Immature natural killer cell (primary cell): Measurements from ENCODE around the gene RNF133. TPM values are rescaled to one million over a fixed set of nuclear protein-coding genes. Genes with fewer than 3 reads are reported as not detected.

ENCODE experiments used
- DNase-seq, 3 donors: peaks; one replicate each; pipeline ENCODE4 v3.0.0; 2022; ENCODE audit warnings: mixed read lengths in 1 of 3
- H3K27ac Mint-ChIP-seq, 6 donors: one replicate each; pipeline ENCODE4 v1.8.0; 2020; ENCODE audit warnings: mixed read lengths in 6 of 6, mild to moderate bottlenecking in 5 of 6, inconsistent platforms in 4 of 6, moderate library complexity in 3 of 6
- H3K27me3 Mint-ChIP-seq, 3 donors: one replicate each; pipeline ENCODE4 v1.8.0; 2020 to 2021; ENCODE audit warnings: low read depth in 3 of 3, mild to moderate bottlenecking in 3 of 3, mixed read lengths in 3 of 3, moderate library complexity in 3 of 3, inconsistent platforms in 1 of 3
- H3K36me3 Mint-ChIP-seq, 3 donors: one replicate each; pipeline ENCODE4 v1.8.0; 2020; ENCODE audit warnings: mixed read lengths in 3 of 3, inconsistent platforms in 2 of 3, mild to moderate bottlenecking in 2 of 3
- H3K4me1 Mint-ChIP-seq, 2 donors: one replicate each; pipeline ENCODE4 v1.8.0; 2020; ENCODE audit warnings: inconsistent platforms in 2 of 2, mild to moderate bottlenecking in 2 of 2, mixed read lengths in 2 of 2, moderate library complexity in 1 of 2
- H3K4me3 Mint-ChIP-seq, 5 donors: one replicate each; pipeline ENCODE4 v1.8.0; 2020; ENCODE audit warnings: mild to moderate bottlenecking in 5 of 5, mixed read lengths in 5 of 5, inconsistent platforms in 3 of 5, moderate library complexity in 3 of 5
- H3K9me3 Mint-ChIP-seq, 6 donors: one replicate each; pipeline ENCODE4 v1.8.0; 2020; ENCODE audit warnings: mild to moderate bottlenecking in 6 of 6, mixed read lengths in 6 of 6, inconsistent platforms in 4 of 6, moderate library complexity in 3 of 6
- polyA plus RNA-seq, 3 donors: library from polyadenylated mRNA; unstranded; fragments of 300-500 nt; fragmentation: Illumina TruSeq; gene quantifications; one replicate each; pipeline ENCODE4 v1.2.3, GENCODE V29; 2021

Gene RNF133
- polyA plus RNA-seq, 3 donors from 2014 or later: not detected

DNA sequence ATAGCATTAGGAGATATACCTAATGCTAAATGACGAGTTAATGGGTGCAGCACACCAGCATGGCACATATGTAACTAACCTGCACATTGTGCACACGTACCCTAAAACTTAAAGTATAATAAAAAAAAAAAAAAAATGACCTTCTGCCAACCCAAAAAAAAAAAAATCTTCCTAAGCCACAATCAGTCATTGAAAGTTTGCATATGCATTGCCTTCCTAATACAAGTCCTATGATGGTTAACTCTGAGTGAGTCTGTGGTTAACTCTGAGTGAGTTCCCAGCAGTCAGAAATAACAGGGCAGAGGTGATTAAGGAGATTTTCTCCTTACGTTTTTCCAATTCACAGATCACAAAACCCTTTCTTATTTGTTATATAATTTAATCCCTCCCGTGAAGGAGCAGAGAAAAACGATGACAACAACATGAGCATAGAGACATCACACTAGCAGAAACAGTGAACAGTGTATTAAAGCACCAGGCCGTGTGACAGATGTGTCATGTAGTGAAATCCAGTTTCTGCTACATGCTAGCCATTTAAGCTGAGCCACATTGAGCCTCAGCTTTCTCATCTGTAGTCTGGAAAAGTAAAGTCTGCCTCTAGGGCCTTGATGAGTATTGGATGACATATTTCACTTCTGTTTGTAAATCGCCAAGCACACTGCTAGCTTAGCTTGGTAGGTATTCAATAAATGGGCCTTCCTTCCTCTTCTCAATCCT is 11.2 kb upstream of the RNF133 start:
- H3K27me3 Mint-ChIP-seq: no peaks in the 10 kb centered on the region
- peaks cover 0 to 28% (median 14%) of the 10 kb centered on the region in 6 donors for H3K9me3 Mint-ChIP-seq
- no peaks in the 10 kb centered on the region for H3K36me3 Mint-ChIP-seq
- no peak overlapping the region for H3K4me3 Mint-ChIP-seq
- H3K4me1 Mint-ChIP-seq: no peaks in the 10 kb centered on the region
- H3K27ac Mint-ChIP-seq: no peak overlapping the region
- no peak for DNase-seq

DNA sequence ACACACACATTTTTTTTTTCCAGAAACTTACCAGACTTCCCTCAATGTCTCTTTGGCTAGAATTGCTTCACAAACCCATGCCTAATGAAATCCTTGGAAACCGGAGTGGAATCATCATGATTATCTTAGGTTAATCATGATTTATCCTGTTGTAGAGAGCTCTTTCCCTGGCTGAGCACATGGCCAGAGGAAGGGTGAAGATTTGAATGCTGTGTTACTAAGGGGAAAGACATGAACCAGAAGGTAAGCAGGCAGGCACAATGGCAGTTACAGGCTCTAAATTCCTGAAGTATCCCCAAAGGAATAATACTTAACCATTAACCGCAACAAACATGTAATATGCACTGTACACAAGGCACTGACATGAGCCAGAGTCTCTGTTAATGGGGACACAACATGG is 7.9 kb upstream of the RNF133 start:
- H3K9me3 Mint-ChIP-seq: peaks cover 7 to 31% (median 8%) of the 10 kb centered on the region in 6 donors
- H3K36me3 Mint-ChIP-seq: no peaks in the 10 kb centered on the region
- no peak for DNase-seq
- peaks cover 0 to 2% (median 0%) of the 10 kb centered on the region in 3 donors for H3K27me3 Mint-ChIP-seq
- H3K4me1 Mint-ChIP-seq: no peaks in the 10 kb centered on the region
- H3K4me3 Mint-ChIP-seq: no peak overlapping the region
- no peak overlapping the region for H3K27ac Mint-ChIP-seq

DNA sequence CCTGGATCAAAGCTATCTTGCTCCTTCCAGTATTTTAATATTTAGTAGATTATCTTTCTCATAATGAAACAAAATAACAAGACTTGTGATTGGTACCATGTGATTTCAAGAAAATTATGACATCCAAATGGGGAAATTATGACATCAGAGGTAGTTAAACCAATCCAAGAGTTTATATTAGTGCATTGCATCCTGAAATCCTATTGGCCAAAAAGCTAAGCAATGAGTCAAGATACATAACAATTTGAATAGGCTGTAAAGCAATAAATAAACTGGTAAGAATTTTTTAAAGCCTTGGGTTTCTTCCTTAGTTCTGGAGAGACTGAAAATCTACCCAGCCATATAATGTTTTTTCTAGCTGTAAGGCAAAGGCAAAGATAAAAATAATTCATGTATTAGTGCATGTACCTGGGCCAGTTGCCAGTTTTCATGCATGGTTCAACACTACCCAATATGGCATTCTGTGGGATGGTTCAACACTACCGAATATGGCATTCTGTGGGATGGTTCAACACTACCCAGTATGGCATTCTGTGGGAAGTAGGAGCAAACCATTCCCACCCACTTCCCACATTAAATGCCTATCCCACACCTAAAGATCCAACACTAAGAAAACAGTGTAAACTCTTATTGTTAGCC is 4.1 kb upstream of the RNF133 start, which contains the start of gene RNF148:
TSS of gene RNF148 (minus strand) at position 51 of the 639 bp plus-strand sequence. CDS start 172 bp downstream, outside the sequence.
- peaks cover 10 to 39% (median 13%) of the 10 kb centered on the region in 6 donors for H3K9me3 Mint-ChIP-seq
- DNase-seq: no peak
- no peak within 1 kb of the TSS for H3K27ac Mint-ChIP-seq
- no peaks in the 10 kb centered on the region for H3K36me3 Mint-ChIP-seq
- H3K4me1 Mint-ChIP-seq: no peaks in the 10 kb centered on the region
- no peak within 1 kb of the TSS for H3K4me3 Mint-ChIP-seq
- peaks cover 0 to 2% (median 0%) of the 10 kb centered on the region in 3 donors for H3K27me3 Mint-ChIP-seq

DNA sequence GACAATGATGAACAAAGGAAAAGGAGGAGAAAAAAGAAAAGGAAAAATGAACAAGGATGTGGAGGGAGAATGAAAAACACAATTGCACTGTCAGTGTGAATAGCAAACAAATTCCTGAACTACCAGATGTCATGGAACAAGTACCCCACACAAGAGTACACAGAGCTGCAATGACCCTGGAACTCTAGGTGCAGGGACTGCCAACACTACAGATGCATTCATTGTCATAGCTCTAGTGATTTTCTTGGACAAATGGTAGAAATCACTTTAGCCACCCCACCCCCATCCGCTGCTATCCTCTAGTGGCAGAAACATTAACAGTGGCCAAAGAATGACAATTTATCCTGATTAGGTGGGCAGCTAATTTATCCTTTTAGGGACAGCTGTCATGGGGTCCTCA is 3.1 kb downstream of the RNF133 start:
- peaks cover 8 to 32% (median 21%) of the 10 kb centered on the region in 6 donors for H3K9me3 Mint-ChIP-seq
- no peak overlapping the region for H3K27ac Mint-ChIP-seq
- no peaks in the 10 kb centered on the region for H3K27me3 Mint-ChIP-seq
- DNase-seq: no peak
- H3K4me1 Mint-ChIP-seq: no peaks in the 10 kb centered on the region
- no peak overlapping the region for H3K4me3 Mint-ChIP-seq
- H3K36me3 Mint-ChIP-seq: peaks cover 0 to 6% (median 0%) of the 10 kb centered on the region in 3 donors

DNA sequence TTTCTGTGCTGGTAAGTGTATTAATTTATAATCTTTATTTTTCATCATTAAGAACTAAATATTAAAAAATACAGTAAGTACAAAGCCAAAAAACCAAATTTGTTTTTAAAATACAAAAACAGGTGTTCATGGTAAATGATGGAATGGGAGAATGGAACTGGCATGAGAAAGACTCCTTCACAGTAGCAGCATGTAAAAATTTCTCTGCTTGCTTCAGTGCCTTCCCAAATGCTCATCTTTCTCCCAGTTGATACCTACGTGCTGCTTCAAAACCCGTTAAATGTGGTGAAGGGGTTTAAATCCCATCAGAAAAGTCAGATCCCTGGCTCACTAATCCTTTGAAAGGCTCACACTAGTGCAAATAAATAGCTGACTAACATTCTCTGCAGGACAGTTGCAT is 4.2 kb downstream of the RNF133 start:
- Mint-ChIP-seq H3K9me3 (peaks cover 9 to 24% (median 16%) of the 10 kb centered on the region in 6 donors), H3K27me3 (no peaks in the 10 kb centered on the region), H3K36me3 (peaks cover 0 to 6% (median 0%) of the 10 kb centered on the region in 3 donors), H3K4me3 (no peak overlapping the region), H3K4me1 (no peaks in the 10 kb centered on the region), H3K27ac (no peak overlapping the region)
- DNase-seq: no peak

DNA sequence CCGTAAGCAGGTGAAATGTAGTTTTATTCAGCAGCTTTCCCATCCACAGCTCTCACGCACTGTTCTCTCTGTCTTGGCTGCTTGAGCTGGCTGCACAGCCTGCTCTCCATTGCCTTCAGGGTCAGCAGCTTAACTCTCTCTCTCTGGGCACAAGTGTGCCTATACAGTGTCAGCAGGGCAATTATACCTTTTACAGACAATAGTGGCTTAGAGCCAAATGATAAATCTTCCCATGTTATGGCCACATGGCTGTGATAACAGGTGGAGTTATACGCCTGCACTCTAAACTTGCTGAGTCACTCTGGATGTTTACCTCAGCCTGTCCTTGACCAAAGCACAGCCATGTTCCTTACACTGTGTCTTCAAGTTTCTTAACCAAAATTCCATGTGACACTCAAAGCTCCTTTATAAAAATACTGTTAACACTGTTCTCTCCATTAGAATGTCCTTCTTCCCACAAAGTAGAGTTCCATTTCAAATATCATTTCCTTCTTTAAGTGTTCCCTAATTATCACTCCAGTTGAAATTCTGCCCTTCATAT is 6.1 kb downstream of the RNF133 start:
- H3K27ac Mint-ChIP-seq: no peak overlapping the region
- no peaks in the 10 kb centered on the region for H3K4me1 Mint-ChIP-seq
- peaks cover 0 to 6% (median 0%) of the 10 kb centered on the region in 3 donors for H3K36me3 Mint-ChIP-seq
- H3K4me3 Mint-ChIP-seq: no peak overlapping the region
- H3K9me3 Mint-ChIP-seq: peaks cover 9 to 18% (median 12%) of the 10 kb centered on the region in 6 donors
- peaks cover 0 to 2% (median 0%) of the 10 kb centered on the region in 3 donors for H3K27me3 Mint-ChIP-seq
- no peak for DNase-seq

DNA sequence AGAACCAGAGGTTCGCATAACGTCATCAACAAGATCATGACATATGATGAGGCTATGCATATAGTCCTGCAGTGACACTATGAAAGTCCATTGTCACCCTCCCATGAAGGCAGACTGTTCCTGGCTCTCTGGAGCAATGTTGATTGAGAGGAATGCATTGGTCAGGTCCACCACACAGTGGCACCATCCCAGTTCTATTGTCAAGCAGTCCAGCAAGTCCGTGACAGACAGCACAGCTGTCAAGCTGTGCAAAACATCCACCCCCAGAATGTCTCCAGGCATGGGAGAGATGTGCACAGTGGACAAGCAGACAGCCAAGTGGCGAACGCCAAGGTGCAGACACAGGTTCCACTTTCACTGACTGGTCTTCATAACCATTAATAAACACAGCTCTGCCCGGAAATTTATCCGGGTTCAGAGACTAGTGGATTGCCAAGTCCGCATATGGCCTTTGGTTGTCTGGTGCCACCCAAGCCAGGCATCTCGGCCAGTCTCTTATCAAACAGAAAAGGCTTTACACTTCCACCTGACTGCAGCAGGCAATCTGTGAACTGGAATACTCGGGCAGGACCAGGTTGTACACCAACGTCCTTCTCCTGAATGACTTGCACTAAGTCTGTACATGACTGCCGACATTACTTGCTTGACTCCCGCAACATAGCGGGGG is 7.2 kb downstream of the RNF133 start:
- Mint-ChIP-seq H3K9me3 (peaks cover 9 to 20% (median 12%) of the 10 kb centered on the region in 6 donors), H3K27me3 (peaks cover 0 to 2% (median 0%) of the 10 kb centered on the region in 3 donors), H3K4me1 (no peaks in the 10 kb centered on the region), H3K36me3 (peaks cover 0 to 6% (median 0%) of the 10 kb centered on the region in 3 donors), H3K27ac (no peak overlapping the region), H3K4me3 (no peak overlapping the region)
- no peak for DNase-seq

DNA sequence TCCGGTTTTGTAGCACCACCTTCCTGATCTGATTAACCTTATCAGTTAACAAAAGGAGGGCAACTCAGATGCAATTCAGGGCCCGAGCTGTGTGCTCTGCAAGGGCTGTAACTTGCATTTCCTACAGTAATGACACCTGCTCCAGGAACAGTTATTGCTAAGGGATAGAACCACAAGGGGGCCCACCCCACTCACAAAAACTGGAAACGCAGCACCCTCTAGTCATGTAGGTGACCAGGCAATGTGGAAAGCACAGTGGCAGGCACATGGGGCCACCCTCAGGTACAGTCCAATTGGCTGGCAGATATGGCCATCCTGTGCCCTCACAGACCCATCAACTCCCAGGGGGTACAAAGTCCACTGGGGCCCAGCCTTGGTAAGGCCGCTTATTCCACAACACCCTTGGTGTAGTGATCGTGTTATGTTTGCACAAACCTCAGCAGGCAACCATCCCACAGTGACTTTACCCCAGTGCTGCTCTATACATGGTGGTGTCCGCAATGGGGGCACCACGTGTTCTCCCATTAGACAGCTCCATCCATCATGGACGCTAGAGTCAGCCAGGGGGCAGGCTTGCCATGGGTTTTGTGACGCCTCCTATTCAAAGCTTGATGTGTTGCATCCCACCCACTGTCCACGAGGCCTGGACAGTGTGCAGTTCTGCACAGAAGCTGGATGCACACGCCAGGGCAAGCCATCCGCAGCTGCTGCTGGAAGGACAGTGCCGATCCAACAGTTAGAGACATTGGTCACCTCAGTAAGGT is 9.4 kb downstream of the RNF133 start:
- peaks cover 7 to 16% (median 12%) of the 10 kb centered on the region in 6 donors for H3K9me3 Mint-ChIP-seq
- no peak for DNase-seq

DNA sequence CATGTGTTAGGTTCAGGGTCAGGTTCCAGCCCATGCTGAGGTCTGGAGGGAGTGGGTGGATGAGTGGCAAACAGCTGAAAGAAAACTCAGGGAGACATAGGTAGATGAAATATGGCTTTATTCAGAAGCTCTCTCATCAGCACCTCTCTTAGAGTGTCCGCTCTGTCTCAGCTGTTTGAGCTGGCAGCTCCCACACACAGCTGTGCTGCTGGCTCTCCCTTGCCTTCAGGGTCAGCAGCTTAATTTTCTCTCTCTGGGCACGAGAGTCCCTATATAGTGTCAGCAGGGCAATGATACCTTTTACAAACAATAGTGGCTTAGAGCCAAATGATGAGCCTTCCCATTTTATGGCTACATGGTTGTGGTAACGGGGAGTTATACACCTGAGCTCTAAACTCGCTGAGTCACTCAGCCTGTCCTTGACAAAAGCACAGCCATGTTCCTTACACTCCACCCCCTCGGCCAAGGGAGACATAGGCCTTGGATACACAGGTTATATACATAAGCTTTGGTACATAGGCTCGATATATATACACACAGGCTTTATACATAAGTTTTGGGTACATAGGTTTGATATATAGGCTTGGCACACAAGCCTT is 10.4 kb downstream of the RNF133 start:
- no peaks in the 10 kb centered on the region for H3K4me1 Mint-ChIP-seq
- H3K9me3 Mint-ChIP-seq: peaks cover 2 to 11% (median 8%) of the 10 kb centered on the region in 6 donors
- peaks cover 0 to 6% (median 0%) of the 10 kb centered on the region in 3 donors for H3K36me3 Mint-ChIP-seq
- H3K4me3 Mint-ChIP-seq: no peak overlapping the region
- no peak overlapping the region for H3K27ac Mint-ChIP-seq
- no peak for DNase-seq
- H3K27me3 Mint-ChIP-seq: peaks cover 0 to 2% (median 2%) of the 10 kb centered on the region in 3 donors

More for the DNA sequence above, 9.4 kb downstream of the RNF133 start:
- Mint-ChIP-seq H3K27ac (no peak overlapping the region), H3K27me3 (peaks cover 0 to 2% (median 2%) of the 10 kb centered on the region in 3 donors), H3K36me3 (peaks cover 0 to 6% (median 0%) of the 10 kb centered on the region in 3 donors), H3K4me1 (no peaks in the 10 kb centered on the region), H3K4me3 (no peak overlapping the region)

DNA sequence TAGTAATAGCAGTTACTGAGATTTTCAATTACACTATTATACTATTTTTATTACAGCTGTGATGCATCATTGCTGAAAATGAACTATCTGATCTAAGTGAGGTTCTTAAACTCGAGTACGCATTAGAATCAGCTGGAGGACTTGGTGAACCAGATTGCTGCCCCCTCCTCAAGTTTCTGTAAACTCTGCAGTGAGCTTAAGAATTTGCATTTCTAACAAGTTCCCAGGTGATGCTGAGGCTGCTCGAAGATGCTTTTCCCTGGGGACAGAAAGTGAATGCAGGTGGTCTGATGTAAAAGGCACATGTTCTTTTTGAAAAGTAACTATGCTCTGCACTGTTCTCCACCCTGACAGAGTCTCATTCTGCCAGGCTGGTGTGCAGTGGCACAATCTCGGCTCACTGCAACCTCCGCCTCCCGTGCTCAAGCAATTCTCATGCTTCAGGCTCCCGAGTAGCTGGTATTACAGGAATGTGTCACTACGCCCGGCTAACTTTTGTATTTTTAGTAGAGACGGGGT is 12.5 kb downstream of the RNF133 start:
- H3K36me3 Mint-ChIP-seq: no peaks in the 10 kb centered on the region
- H3K27ac Mint-ChIP-seq: no peak overlapping the region
- no peak overlapping the region for H3K4me3 Mint-ChIP-seq
- no peaks in the 10 kb centered on the region for H3K4me1 Mint-ChIP-seq
- no peak for DNase-seq
- peaks cover 0 to 2% (median 2%) of the 10 kb centered on the region in 3 donors for H3K27me3 Mint-ChIP-seq
- H3K9me3 Mint-ChIP-seq: peaks cover 0 to 26% (median 4%) of the 10 kb centered on the region in 6 donors

DNA sequence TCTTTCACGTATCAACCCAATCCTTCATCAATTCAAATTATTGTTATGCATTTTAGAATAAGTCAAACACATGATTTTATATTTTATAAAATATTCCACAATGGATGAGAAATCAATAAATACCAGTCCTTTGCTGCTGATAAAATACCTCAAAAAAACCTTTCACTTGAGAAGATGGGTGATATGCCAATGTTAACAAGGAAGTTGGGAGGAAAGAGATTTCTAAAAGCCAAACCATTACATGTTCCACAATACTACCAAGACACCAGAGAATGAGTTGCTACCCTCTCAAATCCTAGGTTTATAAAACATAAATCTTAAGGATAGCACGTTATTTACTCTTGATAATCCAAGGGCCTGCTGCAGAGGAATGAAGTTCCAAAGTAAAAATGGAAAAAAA is 14.4 kb downstream of the RNF133 start:
- no peaks in the 10 kb centered on the region for H3K36me3 Mint-ChIP-seq
- H3K9me3 Mint-ChIP-seq: peaks cover 0 to 28% (median 5%) of the 10 kb centered on the region in 6 donors
- H3K4me3 Mint-ChIP-seq: no peak overlapping the region
- H3K4me1 Mint-ChIP-seq: no peaks in the 10 kb centered on the region
- no peak overlapping the region for H3K27ac Mint-ChIP-seq
- H3K27me3 Mint-ChIP-seq: peaks cover 0 to 2% (median 2%) of the 10 kb centered on the region in 3 donors
- DNase-seq: no peak

DNA sequence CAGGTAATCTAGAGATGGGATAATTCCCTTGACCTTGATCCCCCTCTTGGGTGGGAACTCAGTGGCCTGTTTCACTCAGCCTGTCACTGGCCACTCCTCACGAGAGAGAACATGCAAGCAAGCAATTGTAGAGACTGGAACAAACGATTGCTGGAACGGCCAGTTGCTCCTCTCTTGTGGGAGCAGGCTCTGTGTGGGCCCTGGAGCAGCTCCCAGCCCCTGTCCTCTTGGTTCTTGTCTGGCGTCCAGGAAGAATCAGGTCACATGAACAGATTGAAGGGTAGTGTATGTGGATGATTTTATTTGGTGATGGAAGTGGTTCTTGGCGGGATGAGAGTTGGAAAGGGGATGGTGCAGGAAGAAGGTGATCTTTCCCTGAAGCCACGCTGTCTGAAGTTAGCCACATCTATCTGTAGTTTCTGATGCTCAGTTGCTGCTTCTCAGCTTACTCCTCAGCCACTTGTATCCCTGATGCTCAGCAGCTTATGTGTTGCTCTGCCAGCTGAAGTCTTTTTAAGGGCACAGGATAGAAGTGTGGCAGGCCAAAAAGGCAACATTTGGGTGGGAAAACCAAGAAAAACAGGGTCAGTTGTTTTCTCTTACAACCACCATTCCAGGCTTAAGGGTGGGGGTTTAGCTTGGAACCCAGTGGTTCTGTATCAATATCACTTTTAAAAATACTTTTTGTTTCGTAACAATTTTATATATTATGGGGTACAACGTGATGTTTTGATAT is 15.9 kb downstream of the RNF133 start:
- peaks cover 0 to 2% (median 0%) of the 10 kb centered on the region in 3 donors for H3K27me3 Mint-ChIP-seq
- no peak overlapping the region for H3K4me3 Mint-ChIP-seq
- no peak for DNase-seq
- H3K36me3 Mint-ChIP-seq: no peaks in the 10 kb centered on the region
- no peak overlapping the region for H3K27ac Mint-ChIP-seq
- H3K9me3 Mint-ChIP-seq: peaks cover 6 to 35% (median 12%) of the 10 kb centered on the region in 6 donors
- no peaks in the 10 kb centered on the region for H3K4me1 Mint-ChIP-seq
